Fibroblast of skin of left quadriceps (primary cell): ENCODE data around the gene CPO.
"Not testable (repeated sequence)": the region's sequence is repeated elsewhere in the genome, so short reads cannot be mapped to it uniquely, and the experiment has no call there.

Experiments used
- DNase-seq, 2 experiments: peaks; one replicate each; pipeline ENCODE4 v3.0.0-alpha.2; 2013; ENCODE audit warnings: low read depth in 2 of 2

CPO gene

GRCh38 chr2:206939340-206939739, at the start of gene CPO:
Gene CPO, plus strand, starts transcription at chr2:206939518. Its CDS starts 82 bp downstream, at chr2:206939600.
- no peak for DNase-seq

- no peak for DNase-seq
These were observed 49.1 kb upstream of the CPO start for GRCh38 chr2:206890179-206890578.

- no peak for DNase-seq
These were observed 48.4 kb upstream of the CPO start for GRCh38 chr2:206890926-206891325.

GRCh38 chr2:206915121-206915520, 24.2 kb upstream of the CPO start:
- DNase-seq: peak; percentile 52 to 64

- no peak for DNase-seq
These were observed 21.1 kb upstream of the CPO start for GRCh38 chr2:206918263-206918662.

- DNase-seq: no peak
These were observed 19.0 kb upstream of the CPO start for GRCh38 chr2:206920310-206920709.

- DNase-seq: no peak
These were observed 18.4 kb upstream of the CPO start for GRCh38 chr2:206920951-206921350.

- no peak for DNase-seq
These were observed 17.8 kb upstream of the CPO start for GRCh38 chr2:206921529-206921928.

- peak; percentile 7 to 17 for DNase-seq
These were observed 3.1 kb upstream of the CPO start for GRCh38 chr2:206935991-206936842.

- no peak for DNase-seq
These were observed 2.5 kb upstream of the CPO start for GRCh38 chr2:206936843-206937230.

- DNase-seq: no peak
These were observed 1.8 kb upstream of the CPO start for GRCh38 chr2:206937555-206937954.

GRCh38 chr2:206940546-206940945, 1.2 kb downstream of the CPO start:
- no peak for DNase-seq

- no peak for DNase-seq
These were observed 3.5 kb downstream of the CPO start for GRCh38 chr2:206942592-206943478.

- DNase-seq: not testable (repeated sequence)
These were observed 14.1 kb downstream of the CPO start for GRCh38 chr2:206953404-206953803.

GRCh38 chr2:206955253-206955652, 15.9 kb downstream of the CPO start:
- no peak for DNase-seq

- DNase-seq: peak in 1 of 2 experiments; percentile 17
These were observed 18.9 kb downstream of the CPO start for GRCh38 chr2:206958261-206958660.

GRCh38 chr2:206962966-206963365, 23.6 kb downstream of the CPO start:
- no peak for DNase-seq

- DNase-seq: peak in 1 of 2 experiments; percentile 19
These were observed 29.1 kb downstream of the CPO start for GRCh38 chr2:206968134-206969086.

- DNase-seq: no peak
These were observed 29.9 kb downstream of the CPO start for GRCh38 chr2:206969192-206969591.

GRCh38 chr2:206970589-206971360, 31.5 kb downstream of the CPO start:
- DNase-seq: no peak

GRCh38 chr2:206971805-206972204, 32.5 kb downstream of the CPO start:
- DNase-seq: peak; percentile 56 to 59
